Daoy (cell line): ENCODE results near the gene SLC7A8. TPM values are rescaled to one million over a fixed set of nuclear protein-coding genes. Genes with fewer than 3 reads are reported as not detected.

Experiments used
- DNase-seq: peaks from one replicate; pipeline ENCODE4 v3.0.0-alpha.2; 2015; ENCODE audit warnings: low read depth
- total RNA-seq: library from RNA; depleted of rRNA; stranded (reverse); fragments of >200 nt; shearing (Covaris generic); gene quantifications from 2 replicates; pipeline ENCODE4 v1.2.3, GENCODE V29; 2014; rRNA removed

The SLC7A8 gene
- total RNA-seq, 1 experiment from 2014 or later, result 0.91 TPM

DNA sequence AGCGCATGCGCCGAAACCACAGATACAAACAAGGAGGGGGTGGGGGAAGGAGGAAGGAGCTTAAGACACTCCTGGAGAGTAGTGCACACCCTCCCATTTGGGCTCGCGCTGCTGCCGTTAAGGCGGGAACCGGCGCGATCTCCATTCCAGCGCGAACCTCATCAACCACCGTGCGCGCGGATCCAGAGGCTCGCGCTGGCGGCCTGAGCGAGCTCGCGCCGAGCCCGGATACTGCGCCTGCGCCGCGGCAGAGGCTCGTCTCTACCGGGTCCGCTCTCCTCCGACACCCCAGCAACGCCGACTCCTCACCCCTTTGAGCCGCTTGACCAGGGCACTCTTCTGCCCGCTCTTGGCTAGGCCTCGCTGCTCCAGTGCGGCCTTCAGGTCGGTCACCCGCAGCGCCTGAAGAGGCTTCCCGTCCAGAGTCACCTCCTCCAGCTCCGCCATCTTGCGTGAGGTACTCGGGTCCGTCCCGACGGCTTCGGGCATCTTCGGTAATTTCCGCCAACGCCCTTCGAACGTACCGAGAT is 88.7 kb downstream of the SLC7A8 start, which contains the start of gene ACIN1:
Gene ACIN1 (minus strand): TSS at position 471 of the 530 bp plus-strand sequence. CDS start 24 bp downstream, at position 447.
- peak; percentile 90 for DNase-seq

DNA sequence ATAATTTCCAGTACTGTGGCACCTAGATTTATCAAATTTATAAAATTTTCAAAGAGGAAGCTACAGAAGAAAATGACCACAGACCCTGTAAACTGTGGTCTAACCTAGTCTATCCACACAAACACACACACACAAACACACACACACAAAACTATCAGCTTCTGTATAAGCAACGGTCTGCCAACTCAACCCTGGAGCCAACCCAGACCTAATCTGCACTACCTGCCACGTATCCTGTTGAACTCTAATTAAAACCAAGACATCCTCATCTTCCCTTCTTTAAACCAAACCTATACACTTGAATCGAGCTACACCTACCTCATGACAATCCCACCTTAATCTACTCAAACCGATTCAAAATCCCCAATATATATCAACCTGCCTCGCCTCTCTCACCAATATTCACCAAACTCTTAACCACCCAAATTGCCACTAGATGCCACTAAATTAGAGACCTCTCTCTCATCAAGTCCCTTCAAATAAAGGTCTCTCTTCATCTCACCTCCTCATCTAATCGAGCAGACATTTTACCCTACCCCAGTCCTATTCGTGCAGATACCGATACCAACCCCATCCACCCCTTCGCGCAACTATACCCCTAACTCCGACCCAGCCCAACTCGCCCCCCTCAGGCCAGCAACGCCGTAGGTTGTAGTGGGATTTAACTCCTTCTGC is 89.3 kb downstream of the SLC7A8 start:
- DNase-seq, result no peak

GRCh38 chr14:23093526-23093925 is 89.9 kb downstream of the SLC7A8 start:
- no peak for DNase-seq

DNA sequence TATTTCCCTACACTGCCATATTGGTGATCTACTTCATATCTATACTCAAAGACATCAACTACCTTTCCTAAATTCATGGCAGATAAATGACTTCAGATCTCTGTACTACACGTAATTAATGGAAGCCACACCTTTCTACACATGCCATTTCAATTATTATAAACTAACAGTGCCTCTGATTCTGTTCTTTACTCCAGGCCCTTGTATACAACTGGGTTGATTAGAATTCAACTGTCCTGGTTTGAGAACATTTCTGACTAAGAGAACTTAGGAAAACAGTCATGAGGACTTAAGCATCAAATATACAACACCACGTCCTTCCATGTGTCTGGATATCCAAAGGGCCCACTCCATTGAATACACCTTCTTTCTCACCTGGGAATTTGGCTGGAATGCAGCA is 90.4 kb downstream of the SLC7A8 start:
- DNase-seq, result no peak

- no peak for DNase-seq
These were observed 91.9 kb downstream of the SLC7A8 start for GRCh38 chr14:23091294-23092225.

DNA sequence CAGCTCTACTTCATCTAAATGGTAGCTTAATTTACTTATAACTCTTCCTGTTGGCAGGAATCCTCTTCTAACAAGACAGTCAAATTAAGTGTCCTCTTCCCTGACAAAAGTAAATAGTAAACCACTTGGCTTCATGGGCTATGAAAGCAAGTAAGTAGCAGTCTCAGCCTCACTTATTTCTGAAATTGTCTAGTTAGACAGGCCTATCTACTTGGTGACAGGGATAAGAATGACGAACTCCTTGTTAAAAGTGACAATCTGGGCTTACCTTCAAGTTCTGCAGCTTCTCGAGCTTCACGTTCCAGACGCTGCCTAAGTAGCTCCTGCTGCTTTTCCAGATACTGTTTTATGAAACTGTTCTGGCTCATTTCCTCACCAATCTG is 93.2 kb downstream of the SLC7A8 start:
- DNase-seq, result no peak

GRCh38 chr14:23089498-23090253 is 93.8 kb downstream of the SLC7A8 start:
- DNase-seq, result no peak

DNA sequence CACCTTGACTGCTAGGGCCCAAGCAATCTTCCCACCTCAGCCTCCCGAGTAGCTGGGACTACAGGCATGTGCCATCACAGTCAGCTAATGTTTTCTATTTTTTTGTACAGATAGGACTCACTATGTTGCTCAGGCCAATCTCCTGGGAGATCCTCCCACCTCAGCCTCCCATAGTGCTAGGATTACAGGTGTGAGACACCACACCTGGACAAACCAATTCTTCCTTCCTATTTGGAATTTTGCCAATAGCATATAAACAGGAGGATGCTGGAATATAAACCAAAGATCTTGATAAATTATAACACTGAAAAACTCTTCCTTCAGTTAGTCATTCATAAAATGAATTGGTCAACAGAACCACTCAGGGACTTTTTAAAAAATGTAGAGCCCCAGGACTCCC is 96.9 kb downstream of the SLC7A8 start:
- DNase-seq, result no peak

DNA sequence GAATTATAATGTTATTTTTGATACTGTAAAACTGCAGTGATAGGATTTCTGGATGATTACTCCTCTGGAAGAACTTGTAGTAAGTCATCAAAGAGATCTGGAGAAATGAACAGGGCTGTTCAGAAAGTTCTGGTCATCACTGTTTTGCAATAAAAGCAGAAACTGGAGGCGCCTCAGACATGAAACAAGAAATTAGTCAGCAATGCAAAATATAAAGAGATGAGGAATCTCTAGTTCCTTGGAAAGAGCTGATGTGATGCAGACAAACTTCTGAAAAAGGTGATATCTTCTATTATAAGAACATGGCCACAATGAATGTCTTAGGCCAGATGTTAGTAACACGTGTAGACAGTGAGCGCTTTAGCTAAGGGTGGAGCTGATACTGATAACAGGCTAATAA is 98.0 kb downstream of the SLC7A8 start:
- DNase-seq, result no peak

GRCh38 chr14:23080474-23080873 is 103.0 kb downstream of the SLC7A8 start:
- DNase-seq, result no peak

- no peak for DNase-seq
These were observed 103.7 kb downstream of the SLC7A8 start for GRCh38 chr14:23079716-23080115.

DNA sequence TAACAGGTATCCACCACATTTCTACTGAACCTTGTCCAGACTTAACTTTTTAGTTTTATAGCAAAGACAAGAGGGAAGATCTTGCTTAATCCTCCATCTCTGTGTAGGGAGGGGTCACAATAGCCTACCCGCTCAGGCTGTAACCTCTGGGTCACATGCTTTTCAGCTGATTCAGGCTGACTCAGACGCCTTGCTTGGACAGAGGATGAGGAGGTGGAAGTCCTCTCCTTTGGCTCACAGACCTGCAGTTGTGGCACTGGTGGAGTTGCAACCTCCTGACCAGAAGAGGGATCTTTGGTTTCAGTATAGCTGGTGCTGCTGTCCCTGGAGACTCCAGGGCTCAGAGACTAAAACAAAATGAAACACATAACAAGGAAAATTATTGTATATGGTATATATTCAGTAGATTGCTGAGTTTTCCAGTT is 104.8 kb downstream of the SLC7A8 start:
- peak; percentile 80 for DNase-seq

DNA sequence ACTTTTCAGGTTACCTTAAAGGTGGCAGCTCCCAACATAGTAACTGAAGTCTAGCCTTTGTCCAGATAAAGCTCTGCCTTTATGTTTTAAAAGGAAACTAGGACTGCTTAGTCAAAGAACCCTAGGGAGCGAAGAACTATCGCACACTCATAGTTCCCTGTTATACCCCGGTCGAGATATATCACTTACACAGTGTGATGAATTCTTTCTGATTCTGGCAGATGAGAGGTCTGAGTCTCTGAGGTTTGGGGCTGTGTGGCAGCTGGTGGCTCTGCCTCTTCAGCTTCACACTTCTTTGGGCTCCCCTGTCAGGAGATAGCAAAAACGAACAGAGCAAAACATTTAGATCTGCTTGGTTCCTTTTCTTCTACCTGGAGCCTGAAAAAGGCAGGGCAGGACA is 105.5 kb downstream of the SLC7A8 start:
- no peak for DNase-seq

DNA sequence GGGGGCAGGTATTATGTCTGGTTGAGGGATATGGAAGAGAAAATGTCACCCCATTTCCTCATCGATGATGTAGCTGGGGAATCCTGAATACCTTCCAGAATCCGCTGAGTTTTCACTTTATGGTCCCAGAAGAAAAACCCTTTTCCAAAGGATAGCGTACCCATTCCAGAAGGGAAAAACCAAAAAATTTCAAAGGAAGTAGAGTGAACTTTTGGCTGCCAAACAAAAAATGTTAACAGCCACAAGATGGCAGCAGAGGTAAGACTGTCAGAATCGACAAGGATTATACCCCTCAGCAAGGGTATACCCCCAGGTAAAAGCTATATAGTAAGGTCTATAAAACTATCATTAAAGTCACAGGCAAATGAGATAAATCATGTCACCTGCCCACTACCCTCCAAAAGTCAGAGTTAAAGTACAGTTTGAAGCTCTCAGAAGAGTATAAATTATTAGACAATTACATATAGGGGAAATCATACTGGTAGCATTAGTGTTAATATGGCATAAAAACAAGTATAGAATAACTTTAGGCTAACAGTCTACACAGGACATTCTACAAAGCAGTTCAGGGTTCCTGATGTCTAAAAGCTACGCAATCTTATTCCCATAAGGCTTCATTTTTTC is 106.6 kb downstream of the SLC7A8 start:
- no peak for DNase-seq

Other genes starting within 250 kb of the SLC7A8 start
- gene HAUS4, start 226.6 kb downstream of the SLC7A8 start, total RNA-seq, result 31.0 and 42.7 TPM in 2 replicates
- gene AJUBA, start 201.1 kb downstream of the SLC7A8 start, total RNA-seq, result 70.2 and 94.8 TPM in 2 replicates
- gene C14orf93, start 173.5 kb downstream of the SLC7A8 start, total RNA-seq, result 4.6 and 7.8 TPM in 2 replicates
- gene PSMB5, start 148.8 kb downstream of the SLC7A8 start, total RNA-seq, result 476 and 523 TPM in 2 replicates
- gene PSMB11, start 141.4 kb downstream of the SLC7A8 start, total RNA-seq, result not detected in 2 replicates
- 4.2 and 5.5 TPM in 2 replicates for gene CDH24, start 126.1 kb downstream of the SLC7A8 start, total RNA-seq
- gene ACIN1, start 88.5 kb downstream of the SLC7A8 start, total RNA-seq, result 62.3 and 79.3 TPM in 2 replicates
- gene C14orf119, start 88.2 kb downstream of the SLC7A8 start, total RNA-seq, result 66.5 and 80.1 TPM in 2 replicates
- not detected in 2 replicates for gene CIROP, start 78.7 kb downstream of the SLC7A8 start, total RNA-seq
- not detected in 2 replicates for gene CEBPE, start 64.4 kb downstream of the SLC7A8 start, total RNA-seq
- gene RNF212B, start 54.3 kb upstream of the SLC7A8 start, total RNA-seq, result not detected in 2 replicates
- 5.8 and 6.9 TPM in 2 replicates for gene HOMEZ, start 102.5 kb upstream of the SLC7A8 start, total RNA-seq
- gene PPP1R3E, start 119.2 kb upstream of the SLC7A8 start, total RNA-seq, result 1.5 and 2.6 TPM in 2 replicates
- 7.4 and 16.8 TPM in 2 replicates for gene BCL2L2, start 123.2 kb upstream of the SLC7A8 start, total RNA-seq
- 92.2 and 127 TPM in 2 replicates for gene PABPN1, start 137.8 kb upstream of the SLC7A8 start, total RNA-seq
- gene SLC22A17, start 169.2 kb upstream of the SLC7A8 start, total RNA-seq, result 13.8 and 13.9 TPM in 2 replicates
- gene EFS, start 181.5 kb upstream of the SLC7A8 start, total RNA-seq, result 0.80 and 1.4 TPM in 2 replicates
- not detected in 2 replicates for gene IL25, start 189.1 kb upstream of the SLC7A8 start, total RNA-seq
- not detected in 2 replicates for gene CMTM5, start 193.4 kb upstream of the SLC7A8 start, total RNA-seq
- gene MYH6, start 224.6 kb upstream of the SLC7A8 start, total RNA-seq, result not detected in 2 replicates